Progenitor cell of endocrine pancreas (in vitro differentiated cells): Measurements from ENCODE around the gene FSHR. TPM values are rescaled to one million over a fixed set of nuclear protein-coding genes. Genes with fewer than 3 reads are reported as not detected.

ENCODE experiments used
- DNase-seq: peaks from one replicate; pipeline ENCODE4 v3.0.0; 2021; ENCODE audit warnings: low spot score; ENCODE audit not compliant: unreplicated experiment
- H3K27ac Mint-ChIP-seq: 2 replicates; pipeline ENCODE4 v1.8.0; 2021; ENCODE audit warnings: mild to moderate bottlenecking, moderate library complexity, mixed read lengths
- H3K27me3 Mint-ChIP-seq: 2 replicates; pipeline ENCODE4 v1.8.0; 2021; ENCODE audit warnings: mixed read lengths
- H3K36me3 Mint-ChIP-seq: 2 replicates; pipeline ENCODE4 v1.8.0; 2022; ENCODE audit warnings: mixed read lengths; ENCODE audit not compliant: insufficient read depth
- H3K4me1 Mint-ChIP-seq: 2 replicates; pipeline ENCODE4 v1.8.0; 2021; ENCODE audit warnings: low read depth, mixed read lengths
- H3K4me3 Mint-ChIP-seq: 2 replicates; pipeline ENCODE4 v1.8.0; 2021; ENCODE audit warnings: low read depth, mild to moderate bottlenecking, moderate library complexity, mixed read lengths
- H3K9me3 Mint-ChIP-seq: 2 replicates; pipeline ENCODE4 v1.8.0; 2021; ENCODE audit warnings: low read depth, mixed read lengths
- CTCF ChIP-seq: fragments of 200-600 bp; sonication (generic); IDR thresholded peaks from one replicate; pipeline ENCODE4 v1.5.0; 2021; ENCODE audit warnings: antibody characterized with exemption, mild to moderate bottlenecking; ENCODE audit not compliant: unreplicated experiment
- total RNA-seq: library from RNA; stranded (reverse); gene quantifications from 2 replicates; pipeline ENCODE4 v1.2.1, GENCODE V29; 2021

Gene FSHR
- total RNA-seq, 1 donor from 2014 or later = 0.74 TPM

- no peaks in the 10 kb centered on the region for H3K9me3 Mint-ChIP-seq
- no peaks in the 10 kb centered on the region for H3K36me3 Mint-ChIP-seq
- DNase-seq = no peak
- H3K4me3 Mint-ChIP-seq = no peak overlapping the region
- TF ChIP-seq CTCF = no peak
- no peak overlapping the region for H3K27ac Mint-ChIP-seq
- no peaks in the 10 kb centered on the region for H3K4me1 Mint-ChIP-seq
- H3K27me3 Mint-ChIP-seq = no peaks in the 10 kb centered on the region
Observed at GRCh38 chr2:48980846-48981245, 173.5 kb downstream of the FSHR start.

GRCh38 chr2:48979691-48980090 lies 174.6 kb downstream of the FSHR start:
- no peaks in the 10 kb centered on the region for H3K9me3 Mint-ChIP-seq
- no peaks in the 10 kb centered on the region for H3K27me3 Mint-ChIP-seq
- no peaks in the 10 kb centered on the region for H3K36me3 Mint-ChIP-seq

GRCh38 chr2:48978131-48978530 lies 176.2 kb downstream of the FSHR start:
- H3K4me1 Mint-ChIP-seq = no peaks in the 10 kb centered on the region
- no peaks in the 10 kb centered on the region for H3K36me3 Mint-ChIP-seq
- no peak for TF ChIP-seq CTCF
- DNase-seq = no peak
- no peaks in the 10 kb centered on the region for H3K27me3 Mint-ChIP-seq
- no peaks in the 10 kb centered on the region for H3K9me3 Mint-ChIP-seq
- no peak overlapping the region for H3K4me3 Mint-ChIP-seq
- H3K27ac Mint-ChIP-seq = no peak overlapping the region

More at GRCh38 chr2:48979691-48980090, 174.6 kb downstream of the FSHR start:
- no peak for DNase-seq
- H3K4me3 Mint-ChIP-seq = no peak overlapping the region
- no peak for TF ChIP-seq CTCF
- no peaks in the 10 kb centered on the region for H3K4me1 Mint-ChIP-seq
- H3K27ac Mint-ChIP-seq = no peak overlapping the region

GRCh38 chr2:48971801-48972200 lies 182.5 kb downstream of the FSHR start:
- no peaks in the 10 kb centered on the region for H3K36me3 Mint-ChIP-seq
- H3K27me3 Mint-ChIP-seq = no peaks in the 10 kb centered on the region
- no peaks in the 10 kb centered on the region for H3K4me1 Mint-ChIP-seq
- no peak for TF ChIP-seq CTCF
- no peak overlapping the region for H3K4me3 Mint-ChIP-seq
- H3K27ac Mint-ChIP-seq = no peak overlapping the region
- DNase-seq = no peak
- no peaks in the 10 kb centered on the region for H3K9me3 Mint-ChIP-seq

GRCh38 chr2:48968011-48968410 lies 186.3 kb downstream of the FSHR start:
- Mint-ChIP-seq H3K27ac (no peak overlapping the region), H3K27me3 (no peaks in the 10 kb centered on the region), H3K4me1 (no peaks in the 10 kb centered on the region), H3K36me3 (no peaks in the 10 kb centered on the region), H3K4me3 (no peak overlapping the region), H3K9me3 (no peaks in the 10 kb centered on the region)
- DNase-seq = no peak
- no peak for TF ChIP-seq CTCF
